Right lobe of liver (tissue), 4 donors: Measurements from ENCODE around the gene GIT2.

Source experiments
- CTCF ChIP-seq, 4 donors: fragments of 200-600 bp in 3 of 4; fragments of 450-650 bp in 1 of 4; IDR thresholded peaks; one replicate each; pipeline versions ENCODE4 v1.5.1 to v1.8.0; 2016 to 2022; ENCODE audit warnings: antibody characterized with exemption in 4 of 4, mild to moderate bottlenecking in 2 of 4
- POLR2A ChIP-seq: fragments of 450-650 bp; IDR thresholded peaks from one replicate; pipeline ENCODE4 v1.6.1; 2017; ENCODE audit warnings: antibody characterized with exemption, mild to moderate bottlenecking
- donor health status: DM: no; HTN: no; CAD: no.
- donor health status: DM: no; HTN: no; CAD: no.
- donor health status: DM: no; HTN: yes; CAD: no.

- TF ChIP-seq CTCF (IDR thresholded peaks at IDR 0.05) (no peak), POLR2A (no peak)
These were observed 4.6 kb downstream of the GIT2 start for GRCh38 chr12:109991586-109991985.
